Erythroblast (primary cell): ENCODE results near the gene DISC1.

Experiments used
- GATA1 ChIP-seq: IDR thresholded peaks from 2 replicates; pipeline ENCODE4 v1.6.1; 2011; ENCODE audit warnings: low read depth, mild to moderate bottlenecking, control low read depth, low read length, moderate library complexity
- POLR2A ChIP-seq: IDR thresholded peaks from 2 replicates; pipeline ENCODE4 v1.6.1; 2011; ENCODE audit warnings: mild to moderate bottlenecking, low read length

DNA sequence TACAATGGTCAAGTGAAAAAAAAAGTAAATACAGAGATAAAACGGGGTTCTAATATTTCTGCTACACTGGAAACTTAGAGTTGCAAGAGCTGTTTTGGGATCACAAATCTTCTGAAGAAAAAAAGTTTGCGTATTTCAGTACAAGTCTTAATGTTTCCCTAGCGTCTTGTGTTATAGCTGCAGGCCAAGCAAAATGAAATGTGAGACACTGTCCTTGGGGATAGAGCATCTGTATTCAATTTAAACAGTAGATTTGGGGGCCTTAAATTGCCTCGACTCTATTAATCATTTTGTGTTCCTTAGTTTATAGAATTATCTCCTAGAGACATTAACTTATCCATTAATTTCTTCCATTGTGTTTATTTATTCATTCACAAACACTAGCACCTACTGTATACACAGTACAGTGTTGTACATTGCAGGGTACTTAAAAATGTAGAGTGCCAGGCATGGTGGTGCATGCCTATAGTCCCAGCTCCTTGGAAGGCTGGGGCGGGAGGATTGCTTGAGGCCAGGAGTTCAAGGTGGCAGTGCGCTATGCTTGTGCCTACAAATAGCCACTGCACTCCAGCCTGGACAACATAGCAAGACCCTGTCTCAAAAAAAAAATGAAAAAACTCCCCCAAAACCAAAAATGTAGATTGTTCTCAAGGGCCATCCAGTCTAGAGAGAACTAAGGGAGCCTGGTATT is 7.9 kb downstream of the DISC1 start:
- TF ChIP-seq POLR2A (no peak), GATA1 (no peak)
